Heart left ventricle (tissue), 16 donors: ENCODE data around the gene DHX35. TPM values are rescaled to one million over a fixed set of nuclear protein-coding genes. Genes with fewer than 3 reads are reported as not detected.

Experiments used
- ATAC-seq, 4 donors: fragments of 200-7000 bp; cut with Tn5 transposase; one replicate each; pipeline ENCODE4 v1.9.1; 2020 to 2022; ENCODE audit warnings: moderate library complexity in 4 of 4, mild to moderate bottlenecking in 3 of 4, moderate number of reproducible peaks in 1 of 4
- DNase-seq, 5 donors: peaks; one replicate each; pipeline ENCODE4 v3.0.0-alpha.2; 2020
- H3K27ac ChIP-seq, 12 donors: fragments of 200-600 bp; sonication (generic) in 4 of 12; one replicate each; pipeline versions ENCODE4 v1.5.0 to v1.8.0; 2016 to 2022; ENCODE audit warnings: mild to moderate bottlenecking in 2 of 12
- H3K27me3 ChIP-seq, 9 donors: fragments of 200-600 bp; sonication (generic) in 2 of 9; one replicate each; pipeline versions ENCODE4 v1.5.1 to v1.8.0; 2016 to 2022; ENCODE audit warnings: mild to moderate bottlenecking in 3 of 9
- H3K36me3 ChIP-seq, 9 donors: fragments of 200-600 bp; sonication (generic) in 2 of 9; one replicate each; pipeline versions ENCODE4 v1.5.0 to v1.8.0; 2018 to 2022; ENCODE audit warnings: mild to moderate bottlenecking in 2 of 9
- H3K4me1 ChIP-seq, 12 donors: fragments of 200-600 bp; sonication (generic) in 4 of 12; one replicate each; pipeline versions ENCODE4 v1.5.0 to v1.8.0; 2016 to 2022; ENCODE audit warnings: mild to moderate bottlenecking in 3 of 12
- H3K4me3 ChIP-seq, 12 donors: fragments of 200-600 bp; sonication (generic) in 4 of 12; one replicate each; pipeline versions ENCODE4 v1.5.0 to v1.8.0; 2017 to 2022; ENCODE audit warnings: mild to moderate bottlenecking in 9 of 12, moderate library complexity in 4 of 12
- H3K9me3 ChIP-seq, 12 donors: fragments of 200-600 bp; sonication (generic) in 4 of 12; one replicate each; pipeline versions ENCODE4 v1.5.0 to v1.8.0; 2016 to 2022; ENCODE audit warnings: mild to moderate bottlenecking in 1 of 12
- POLR2A ChIP-seq, 2 donors: fragments of 450-650 bp; IDR thresholded peaks; one replicate each; pipeline ENCODE4 v1.6.1; 2017; ENCODE audit warnings: antibody characterized with exemption in 2 of 2, mild to moderate bottlenecking in 2 of 2, moderate library complexity in 2 of 2
- WGBS, 4 donors: extraction: QIAGEN DNeasy Blood & Tissue Kit in 2 of 4; methylation state at CpG; one replicate each; pipeline versions ENCODE4 v1.1.5 to v1.1.7; 2013 to 2018; 5-methylcytosine and 5-hydroxymethylcytosine counted together
- intact Hi-C, 10 donors: fragments of 100-400 bp; cut with DNase I; formaldehyde crosslinking; loops; one replicate each; pipeline versions ENCODE4 v1.11.1 to v1.14.2; 2022
- polyA plus RNA-seq, 2 donors: library from polyadenylated mRNA; stranded (reverse); fragments of 200-250 nt; gene quantifications; one replicate each; pipeline ENCODE4 v1.2.3, GENCODE V29; 2013
- total RNA-seq, 9 donors: library from RNA; depleted of rRNA in 2 of 9; stranded (reverse); fragments of >200 nt in 2 of 9; fragmentation: NEBNext Ultra II Directional in 3 of 9; extraction: Animal tissue kit (Norgen Biotek cat#: 25700) in 3 of 9; gene quantifications; one replicate each; pipeline versions ENCODE4 v1.1.0 to v1.2.4, GENCODE V29; 2016 to 2023
- TF ChIP-seq, protein P1 (sequence below), 12 donors: fragments of 200-600 bp; sonication (generic) in 4 of 12; IDR thresholded peaks; one replicate each; pipeline versions ENCODE4 v1.5.0 to v1.8.0; 2018 to 2022; ENCODE audit warnings: antibody characterized with exemption in 12 of 12, mild to moderate bottlenecking in 5 of 12
- donor health status: ischemic (EF 13 %, LVEDD 7.1; RV severe dilation, severe dysfunction).
- donor health status: healthy with polysubstance abuse.
- donor health status: DM: no; HTN: yes; CAD: no.
- donor health status: DM: no; HTN: no; CAD: no.
- donor health status: ischemic (EF 25% LVEDD 6.9; RV normal size, moderate dysfunction).
- donor health status: ischemic (EF 25% LVEDD 5.7; RV mildly dilated, moderate dysfunction).
- donor health status: healthy.
- donor health status: DM: yes; HTN: yes; CAD: no.
- donor health status: ischemic (EF 35%, LVEDD 5.7; RV mildly dilated, moderate dysfunction).
- donor health status: nonischemic (EF 11% LVEDD 7.7; RV severe dilation, severe dysfunction).
- donor health status: DM: yes; HTN: yes; CAD: no.
- donor health status: PGD.
- donor health status: ischemic (EF 29% LVEDD 5.4; RV normal size, mild dysfunction).
- donor health status: nonischemic (EF 23%, LVEDD 6.1; RV moderate dilation, normal function).

Gene DHX35
- total and polyA plus RNA-seq, 11 donors, result 6.0 to 41.7 (median 11.1) TPM

DNA sequence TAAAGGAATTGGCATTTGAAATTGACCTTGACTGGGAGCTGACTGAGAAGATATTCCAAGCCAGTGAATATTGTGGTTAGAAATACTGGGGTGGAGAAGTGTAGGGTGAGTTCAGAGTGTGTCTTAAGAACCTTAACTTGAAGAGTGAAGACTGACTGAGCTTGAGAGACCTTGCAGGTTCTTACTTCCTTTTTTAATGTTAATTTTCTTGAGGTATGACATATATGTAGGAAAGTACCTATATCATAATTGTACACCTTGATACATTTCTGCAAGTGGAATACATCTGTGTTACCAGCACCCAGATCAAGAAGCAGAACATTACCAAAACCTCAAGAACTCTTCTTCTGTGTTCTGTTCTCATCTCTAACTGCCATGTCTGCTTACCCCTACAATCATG is 11.0 kb downstream of the DHX35 start:
- Histone ChIP-seq H3K27ac (peak overlapping the region in 8 of 12 donors; percentile 3 to 81 (median 48)), H3K4me3 (no peak overlapping the region), H3K27me3 (no peaks in the 10 kb centered on the region), H3K36me3 (peaks cover 0 to 95% (median 43%) of the 10 kb centered on the region in 9 donors), H3K9me3 (no peaks in the 10 kb centered on the region), H3K4me1 (peaks cover 0 to 36% (median 4%) of the 10 kb centered on the region in 12 donors)
- TF ChIP-seq POLR2A (IDR thresholded peaks at IDR 0.05), result no peak
- TF ChIP-seq, protein P1, sequence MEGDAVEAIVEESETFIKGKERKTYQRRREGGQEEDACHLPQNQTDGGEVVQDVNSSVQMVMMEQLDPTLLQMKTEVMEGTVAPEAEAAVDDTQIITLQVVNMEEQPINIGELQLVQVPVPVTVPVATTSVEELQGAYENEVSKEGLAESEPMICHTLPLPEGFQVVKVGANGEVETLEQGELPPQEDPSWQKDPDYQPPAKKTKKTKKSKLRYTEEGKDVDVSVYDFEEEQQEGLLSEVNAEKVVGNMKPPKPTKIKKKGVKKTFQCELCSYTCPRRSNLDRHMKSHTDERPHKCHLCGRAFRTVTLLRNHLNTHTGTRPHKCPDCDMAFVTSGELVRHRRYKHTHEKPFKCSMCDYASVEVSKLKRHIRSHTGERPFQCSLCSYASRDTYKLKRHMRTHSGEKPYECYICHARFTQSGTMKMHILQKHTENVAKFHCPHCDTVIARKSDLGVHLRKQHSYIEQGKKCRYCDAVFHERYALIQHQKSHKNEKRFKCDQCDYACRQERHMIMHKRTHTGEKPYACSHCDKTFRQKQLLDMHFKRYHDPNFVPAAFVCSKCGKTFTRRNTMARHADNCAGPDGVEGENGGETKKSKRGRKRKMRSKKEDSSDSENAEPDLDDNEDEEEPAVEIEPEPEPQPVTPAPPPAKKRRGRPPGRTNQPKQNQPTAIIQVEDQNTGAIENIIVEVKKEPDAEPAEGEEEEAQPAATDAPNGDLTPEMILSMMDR (IDR thresholded peaks at IDR 0.05), result no peak
- intact Hi-C loops, result no loop called here
- ATAC-seq, result no peak
- DNase-seq, result no peak

DNA sequence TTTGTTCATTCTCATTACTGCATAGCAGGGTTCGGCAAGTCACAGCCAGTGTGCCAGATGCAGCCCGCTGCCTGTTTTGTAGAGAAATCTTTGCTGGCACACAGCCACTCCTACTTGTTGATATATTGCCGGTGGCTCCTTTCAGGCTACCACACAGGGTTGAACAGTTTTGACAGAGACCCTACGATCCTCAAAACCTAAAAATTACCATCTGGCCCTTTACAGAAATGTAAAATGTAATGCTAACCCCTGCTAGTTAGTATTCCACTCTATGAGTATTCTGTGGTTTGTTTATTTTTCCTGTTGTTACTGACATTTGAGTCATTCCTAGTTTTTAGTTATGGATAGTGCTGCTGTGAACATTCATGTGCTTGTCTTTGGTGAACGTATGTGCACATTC is 11.5 kb downstream of the DHX35 start:
- no peaks in the 10 kb centered on the region for H3K9me3 ChIP-seq
- no peaks in the 10 kb centered on the region for H3K27me3 ChIP-seq
- peak overlapping the region in 11 of 12 donors; percentile 3 to 81 (median 44) for H3K27ac ChIP-seq
- peak in 3 of 5 donors; percentile 21 to 73 (median 65) for DNase-seq
- peaks cover 0 to 41% (median 4%) of the 10 kb centered on the region in 12 donors for H3K4me1 ChIP-seq
- WGBS, 4 donors, result 44 to 72% (median 56%) methylated on average over 5 of the region's 5 CpGs
- intact Hi-C loops, result no loop called here
- H3K4me3 ChIP-seq, result no peak overlapping the region
- peak; percentile 56 to 75 (median 63) for ATAC-seq
- peaks cover 0 to 94% (median 41%) of the 10 kb centered on the region in 9 donors for H3K36me3 ChIP-seq
- TF ChIP-seq, protein P1 (IDR thresholded peaks at IDR 0.05), result no peak
- no peak for TF ChIP-seq POLR2A (IDR thresholded peaks at IDR 0.05)

DNA sequence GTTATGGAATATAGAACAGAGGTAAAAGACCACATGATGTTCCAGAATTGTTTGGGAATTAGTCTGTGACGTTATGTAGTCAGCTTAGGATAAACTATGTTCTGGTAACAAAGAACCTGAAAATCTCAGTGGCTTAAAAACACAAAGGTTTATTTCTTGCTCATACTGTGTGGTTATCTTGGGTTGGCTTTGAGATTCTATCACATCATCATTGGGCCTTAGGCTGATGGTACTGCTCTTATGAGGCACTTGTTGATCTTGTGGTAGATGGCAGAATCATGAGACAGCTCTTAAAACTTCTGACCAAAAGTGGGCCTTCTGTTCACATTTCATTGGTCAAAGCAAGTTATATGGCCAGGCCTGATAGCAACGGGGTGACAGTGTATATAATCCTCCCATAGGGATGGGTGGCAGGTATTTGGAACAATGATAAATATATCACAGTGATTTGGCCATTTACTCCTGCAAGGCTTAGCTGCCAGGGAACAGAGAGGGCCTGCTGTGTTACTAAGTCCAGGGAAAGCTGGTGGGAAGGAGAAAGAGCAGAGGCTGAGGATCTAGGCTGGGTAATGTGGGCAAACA is 13.5 kb downstream of the DHX35 start:
- WGBS, 4 donors, result 67 to 80% (median 74%) methylated on average over 2 of the region's 2 CpGs
- Histone ChIP-seq H3K27me3 (no peaks in the 10 kb centered on the region), H3K36me3 (peaks cover 0 to 74% (median 22%) of the 10 kb centered on the region in 9 donors), H3K27ac (peak overlapping the region in 2 of 12 donors; percentile 14 to 81), H3K4me1 (peaks cover 0 to 42% (median 3%) of the 10 kb centered on the region in 12 donors), H3K9me3 (no peaks in the 10 kb centered on the region), H3K4me3 (no peak overlapping the region)
- no peak for TF ChIP-seq POLR2A (IDR thresholded peaks at IDR 0.05)
- TF ChIP-seq, protein P1 (IDR thresholded peaks at IDR 0.05), result no peak
- no peak for DNase-seq
- ATAC-seq, result no peak
- intact Hi-C loops, result loop anchor here in 1 of 10 donors (5.0 kb wide), 1 partner anchor 48 kb away; the partner anchor contains the start of gene FAM83D

DNA sequence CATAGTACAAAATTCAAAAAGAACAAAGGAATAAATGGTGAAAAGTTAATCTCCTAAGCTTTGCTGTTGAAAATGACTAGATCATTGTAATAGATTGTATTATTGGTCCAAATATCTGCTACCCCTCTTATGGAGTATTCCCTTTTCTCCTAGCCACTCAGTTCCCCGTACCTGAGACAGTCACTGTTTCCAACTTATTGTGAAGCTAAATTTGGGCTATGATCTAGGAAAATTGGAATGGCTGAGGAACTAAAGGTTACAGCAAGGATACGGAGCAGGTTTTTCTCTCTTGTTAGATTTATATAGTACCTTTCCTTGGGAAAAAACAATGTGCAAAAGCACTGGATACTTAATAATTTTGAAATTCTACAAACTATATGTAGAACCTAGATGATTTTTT is 17.3 kb downstream of the DHX35 start:
- ATAC-seq, result peak; percentile 34 to 66 (median 58)
- TF ChIP-seq POLR2A (IDR thresholded peaks at IDR 0.05), result no peak
- TF ChIP-seq, protein P1 (IDR thresholded peaks at IDR 0.05), result no peak
- H3K9me3 ChIP-seq, result no peaks in the 10 kb centered on the region
- H3K27ac ChIP-seq, result peak overlapping the region in 11 of 12 donors; percentile 16 to 81 (median 40)
- no peak for DNase-seq
- H3K4me3 ChIP-seq, result no peak overlapping the region
- H3K36me3 ChIP-seq, result peaks cover 0 to 44% (median 7%) of the 10 kb centered on the region in 9 donors
- intact Hi-C loops, result loop anchor here in 1 of 10 donors (5.0 kb wide), 1 partner anchor 52 kb away; the partner anchor contains the start of gene FAM83D
- H3K27me3 ChIP-seq, result no peaks in the 10 kb centered on the region
- peaks cover 0 to 35% (median 4%) of the 10 kb centered on the region in 12 donors for H3K4me1 ChIP-seq
- 50 to 66% (median 58%) methylated on average over 2 of the region's 2 CpGs for WGBS, 4 donors
